ENCODE results near the gene PPP1R14D.
"Not testable (repeated sequence)": the region's sequence is repeated elsewhere in the genome, so short reads cannot be mapped to it uniquely, and the experiment has no call there.

Gene PPP1R14D

GRCh38 chr15:40828447-40829036 is at the start of gene PPP1R14D:
TSS of gene PPP1R14D (minus strand) at chr15:40828708. CDS start at chr15:40828641, 67 bp downstream.
- no peak for DNase-seq (ENCODE audit: low read depth in 2 of 2)

- no peak for DNase-seq (ENCODE audit: low read depth in 2 of 2)
These were observed 49.2 kb upstream of the PPP1R14D start for GRCh38 chr15:40877694-40878093.

DNA sequence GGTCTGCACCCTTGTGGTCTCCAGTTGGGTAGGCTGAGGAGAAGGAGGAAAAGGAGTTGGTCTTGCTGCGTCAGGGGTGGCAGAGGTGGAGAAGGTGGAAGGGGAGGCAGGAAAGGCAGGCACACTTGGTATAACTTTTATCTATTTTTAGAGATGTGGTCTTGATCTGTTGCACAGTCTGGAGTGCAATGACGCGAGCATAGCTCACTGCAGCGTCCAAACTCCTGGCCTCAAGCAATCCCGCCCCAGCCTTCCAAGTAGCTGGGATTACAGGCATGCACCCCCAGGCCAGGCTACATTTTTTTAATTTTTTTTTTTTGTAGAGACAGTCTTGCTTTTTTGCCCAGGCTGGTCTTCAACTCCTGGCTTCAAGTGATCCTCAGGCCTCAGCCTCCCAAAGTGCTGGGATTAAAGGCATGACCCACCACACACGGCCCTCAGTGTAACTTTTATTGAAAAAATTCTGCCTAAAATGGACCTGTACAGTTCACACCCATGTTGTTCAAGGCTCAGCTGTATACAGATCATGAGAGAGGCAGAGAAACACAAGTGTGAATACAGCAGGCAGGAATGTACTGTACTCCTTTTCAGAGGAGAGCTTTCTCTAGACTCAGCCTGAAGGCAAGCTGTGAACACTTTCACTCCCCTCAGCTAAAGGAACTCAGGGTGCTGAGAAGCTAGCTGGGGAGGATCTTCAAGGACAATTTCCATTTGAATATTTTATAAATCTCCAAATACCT is 47.7 kb upstream of the PPP1R14D start:
- DNase-seq (ENCODE audit: low read depth in 2 of 2), result no peak

DNA sequence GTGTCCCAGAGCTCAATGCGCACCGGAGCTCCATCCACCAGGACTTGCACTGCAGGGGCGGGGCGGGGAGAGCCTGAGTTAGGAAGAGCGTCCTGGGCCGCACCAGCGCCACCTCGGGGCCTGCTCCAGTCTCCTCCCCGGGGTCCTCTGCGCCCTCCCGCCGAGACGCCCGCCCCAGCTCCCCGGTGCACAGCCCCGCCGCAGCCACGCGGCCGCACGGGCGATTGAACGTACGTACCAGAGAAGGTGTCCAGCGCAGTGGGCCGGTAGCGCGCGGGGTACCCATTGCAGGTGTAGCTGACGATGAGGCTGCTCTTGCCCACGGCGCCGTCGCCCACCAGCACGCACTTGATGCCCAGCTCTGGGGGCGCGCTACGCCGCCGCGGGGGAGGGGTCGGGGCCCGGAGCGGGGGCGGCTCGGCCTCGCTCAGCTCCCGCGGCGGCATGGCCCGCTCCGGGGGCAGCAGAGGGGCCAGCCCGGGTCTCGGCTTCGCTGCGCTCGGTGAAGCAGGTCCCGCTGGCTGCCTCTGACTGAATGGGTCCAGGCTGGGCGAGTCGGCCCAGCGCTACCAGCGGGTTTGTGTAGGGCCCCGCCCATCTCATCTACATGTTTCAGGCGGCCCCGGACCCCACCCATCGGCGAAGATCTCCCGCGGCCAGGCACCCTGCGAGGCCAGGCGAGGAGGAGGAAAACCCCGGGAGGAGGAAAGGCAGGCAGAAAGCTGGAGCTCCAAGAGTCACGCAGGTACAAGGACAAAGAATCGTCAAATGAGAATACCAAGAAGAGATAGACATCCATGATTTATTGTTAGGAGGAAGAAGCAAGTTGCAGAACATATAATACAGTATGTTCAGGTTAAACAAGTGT is 45.4 kb upstream of the PPP1R14D start, which contains the start of gene RHOV:
RHOV (minus strand) TSS at position 541 of the 868 bp plus-strand sequence; CDS start at position 446, 95 bp downstream.
- peak in 1 of 2 donors; percentile 21 for DNase-seq (ENCODE audit: low read depth in 2 of 2)

DNA sequence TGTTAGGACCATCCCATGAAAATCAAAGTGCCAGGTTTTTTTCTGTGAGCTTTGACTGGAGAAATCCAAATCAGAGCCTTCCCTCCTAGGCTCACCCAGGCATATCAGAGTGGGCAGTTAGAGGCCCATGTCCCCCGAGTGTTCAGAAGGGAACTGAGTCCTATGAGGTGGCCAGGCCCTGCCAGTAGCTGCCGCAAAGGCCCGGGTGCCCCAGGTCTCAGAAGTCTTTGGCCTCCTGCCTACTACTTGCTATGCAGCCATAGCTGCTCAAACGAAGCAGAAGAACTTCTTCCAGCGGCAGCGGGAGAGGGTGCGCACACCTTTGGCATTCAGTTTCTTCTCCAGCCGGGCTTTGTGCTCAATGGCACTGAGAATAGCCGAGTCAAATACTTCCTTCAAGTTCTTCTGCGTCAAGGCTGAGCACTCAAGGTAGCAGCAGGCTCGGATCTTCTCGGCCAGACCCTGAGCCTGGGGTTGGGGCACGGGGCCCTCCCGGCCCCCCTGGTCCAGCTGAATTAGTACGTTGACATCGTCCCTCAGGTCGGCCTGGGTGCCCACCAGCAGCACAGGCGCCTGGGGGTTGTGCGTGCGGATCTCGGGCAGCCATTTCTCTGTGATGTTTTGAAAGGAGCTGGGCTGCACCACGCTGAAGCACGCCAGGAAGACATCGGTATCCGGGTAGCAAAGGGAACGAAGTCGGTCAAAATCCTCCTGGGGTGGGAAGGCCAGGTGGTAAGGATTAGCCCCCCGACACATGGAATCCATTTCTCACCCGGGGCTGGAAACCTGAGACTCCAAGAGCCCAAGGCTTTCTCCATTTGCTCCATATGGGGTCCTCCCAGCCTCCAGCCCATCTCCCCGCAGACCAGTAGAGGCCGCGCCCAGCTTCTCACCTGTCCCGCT is 44.5 kb upstream of the PPP1R14D start:
- DNase-seq (ENCODE audit: low read depth in 2 of 2), result no peak

DNA sequence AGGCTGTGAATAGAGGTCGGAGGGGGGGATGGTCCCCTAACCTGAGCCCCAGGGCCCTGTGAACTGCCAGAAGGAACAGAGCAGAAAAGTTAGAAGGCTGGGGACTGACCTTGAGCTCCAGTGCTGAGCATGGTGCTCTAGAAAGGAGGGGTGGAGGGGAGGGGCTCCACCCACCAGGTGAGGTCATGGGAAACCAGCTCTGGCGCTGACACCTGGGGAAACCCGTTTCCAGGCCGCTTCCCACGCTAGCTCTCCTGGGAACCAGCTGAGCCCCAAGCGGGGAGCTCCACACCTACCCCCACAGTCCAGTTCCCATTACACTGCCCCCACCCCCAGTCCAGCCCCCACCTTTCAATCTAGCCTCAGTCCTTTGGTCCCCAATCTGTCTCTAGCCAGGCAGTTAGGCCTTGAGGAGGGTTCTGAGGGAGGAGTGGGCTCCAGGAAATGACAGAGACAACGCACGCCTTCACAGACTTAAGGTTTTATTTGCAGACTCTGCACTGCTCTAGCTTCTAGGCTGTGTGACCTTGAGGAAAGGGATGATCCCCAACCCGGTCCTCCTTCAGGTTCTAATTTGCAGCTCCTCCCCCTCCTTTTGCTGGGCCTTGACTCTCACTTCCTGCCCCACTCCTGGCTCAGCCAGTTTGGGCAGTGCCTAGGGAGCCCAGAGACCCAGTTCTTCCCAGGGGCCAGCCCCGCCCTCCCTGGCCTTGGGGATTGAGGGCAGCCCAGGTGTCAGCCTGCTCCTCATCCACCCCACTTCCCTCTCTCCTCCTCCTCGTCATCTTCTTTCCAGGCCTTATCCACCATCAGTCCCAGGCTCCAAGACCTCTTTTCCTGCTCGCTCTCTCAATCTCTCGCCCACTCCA is 43.5 kb upstream of the PPP1R14D start:
- DNase-seq (ENCODE audit: low read depth in 2 of 2), result no peak

- no peak for DNase-seq (ENCODE audit: low read depth in 2 of 2)
These were observed 42.2 kb upstream of the PPP1R14D start for GRCh38 chr15:40870716-40871115.

- no peak for DNase-seq (ENCODE audit: low read depth in 2 of 2)
These were observed 41.2 kb upstream of the PPP1R14D start for GRCh38 chr15:40869686-40870085.

GRCh38 chr15:40867199-40867598 is 38.7 kb upstream of the PPP1R14D start:
- DNase-seq (ENCODE audit: low read depth in 2 of 2), result no peak

DNA sequence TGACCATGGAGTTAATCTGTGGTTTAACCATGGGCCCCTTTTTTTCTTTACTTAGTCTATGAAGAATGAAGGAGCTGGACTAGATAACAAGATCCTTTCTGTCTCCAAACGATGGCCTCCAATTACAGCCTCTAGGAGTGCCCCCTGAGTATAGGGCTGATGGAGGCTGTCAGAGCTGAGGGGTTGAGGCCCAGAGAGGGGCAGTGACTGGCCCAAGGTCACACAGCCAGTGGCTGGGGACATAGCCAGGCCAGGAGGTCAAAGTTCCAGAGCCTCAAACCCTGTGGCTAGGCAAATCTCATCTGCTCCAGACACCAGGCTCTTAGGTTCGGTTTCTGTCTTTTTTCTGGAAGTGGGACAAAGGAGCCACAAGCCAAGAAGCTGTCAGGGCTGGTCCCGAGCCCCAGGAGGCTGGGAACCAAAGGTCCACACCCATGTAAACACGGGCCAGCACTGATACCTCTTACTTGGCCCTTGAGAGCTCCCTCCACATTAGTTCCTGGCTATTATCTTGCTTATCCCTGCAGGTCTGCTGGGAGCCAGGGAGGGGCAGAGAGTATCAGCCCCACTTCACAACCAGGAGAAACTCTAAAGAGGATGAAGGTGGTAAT is 35.3 kb upstream of the PPP1R14D start:
- no peak for DNase-seq (ENCODE audit: low read depth in 2 of 2)

DNA sequence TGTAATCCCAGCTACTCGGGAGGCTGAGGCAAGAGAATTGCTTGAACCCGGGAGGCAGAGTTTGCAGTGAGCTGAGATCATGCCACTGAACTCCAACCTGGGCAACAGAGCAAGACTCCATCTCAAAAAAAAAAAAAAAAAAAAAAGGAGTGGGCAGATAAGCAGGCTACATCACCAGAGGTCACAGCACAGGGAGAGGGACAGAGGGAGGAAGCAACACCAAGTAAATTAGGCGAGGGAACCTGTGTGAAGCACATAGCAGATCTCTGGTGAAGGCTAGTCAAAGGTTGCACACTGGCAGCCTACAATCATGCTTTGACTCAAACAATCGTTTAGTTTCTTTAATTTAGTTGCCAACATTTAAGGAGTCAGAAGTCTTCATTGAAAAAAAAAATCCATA is 32.6 kb upstream of the PPP1R14D start:
- DNase-seq (ENCODE audit: low read depth in 2 of 2), result not testable (repeated sequence)

GRCh38 chr15:40859206-40859851 is 30.8 kb upstream of the PPP1R14D start:
- peak; percentile 57 to 72 for DNase-seq (ENCODE audit: low read depth in 2 of 2)

DNA sequence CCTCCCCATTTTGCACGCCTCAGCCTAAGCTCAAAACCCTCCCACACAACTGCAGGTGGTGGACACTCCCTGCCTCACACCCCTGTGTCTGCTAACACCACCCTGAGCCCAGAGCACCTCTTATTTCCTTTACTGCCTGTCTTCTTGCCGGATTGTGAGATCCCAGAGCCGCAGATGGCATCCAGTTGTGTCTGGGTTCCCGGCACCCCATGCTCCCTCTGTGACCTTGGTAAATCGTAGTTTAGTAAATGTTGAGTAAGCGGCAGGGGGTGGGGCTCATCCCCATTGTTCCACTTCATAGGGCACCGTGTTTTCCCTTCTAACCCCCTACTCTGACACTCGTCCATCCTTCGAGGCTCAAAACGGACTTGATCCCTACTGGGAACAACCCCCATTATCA is 30.2 kb upstream of the PPP1R14D start:
- DNase-seq (ENCODE audit: low read depth in 2 of 2), result no peak

DNA sequence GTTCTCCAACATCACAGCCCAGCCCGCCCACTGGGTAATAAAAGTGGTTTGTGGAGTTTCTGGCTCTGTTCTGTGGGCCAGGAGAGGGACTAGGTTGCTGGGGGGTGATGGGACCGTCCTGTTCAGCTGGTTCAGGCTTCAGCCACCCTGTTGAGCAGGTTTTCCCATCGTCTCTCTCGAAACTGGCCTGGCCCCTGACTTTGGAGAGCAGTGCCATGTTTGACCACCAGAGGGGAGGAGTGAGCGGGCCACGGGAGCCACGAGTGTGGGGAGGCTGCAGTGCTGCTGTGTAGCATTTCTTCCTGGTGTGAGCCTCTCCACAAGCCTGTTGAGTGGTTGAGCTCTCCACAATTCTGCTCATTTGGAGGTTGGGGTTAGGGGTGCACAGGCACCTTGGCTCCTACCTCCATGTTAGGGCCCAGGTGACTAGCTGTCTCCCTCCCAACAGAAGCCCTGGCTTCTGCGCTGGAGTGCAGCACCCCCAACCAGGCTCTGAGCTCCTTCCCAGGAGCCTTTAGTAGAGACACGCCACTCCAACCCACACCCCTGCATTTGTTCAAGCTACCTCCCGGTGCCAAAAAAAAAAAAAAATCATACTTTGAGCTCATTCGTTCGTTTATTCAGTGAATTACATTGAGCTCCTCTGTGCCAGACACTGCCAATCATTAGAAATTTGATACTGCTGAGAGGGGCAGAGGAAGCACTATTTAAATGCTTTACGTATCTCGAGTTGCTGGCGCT is 29.3 kb upstream of the PPP1R14D start:
- peak; percentile 67 to 72 for DNase-seq (ENCODE audit: low read depth in 2 of 2)

DNA sequence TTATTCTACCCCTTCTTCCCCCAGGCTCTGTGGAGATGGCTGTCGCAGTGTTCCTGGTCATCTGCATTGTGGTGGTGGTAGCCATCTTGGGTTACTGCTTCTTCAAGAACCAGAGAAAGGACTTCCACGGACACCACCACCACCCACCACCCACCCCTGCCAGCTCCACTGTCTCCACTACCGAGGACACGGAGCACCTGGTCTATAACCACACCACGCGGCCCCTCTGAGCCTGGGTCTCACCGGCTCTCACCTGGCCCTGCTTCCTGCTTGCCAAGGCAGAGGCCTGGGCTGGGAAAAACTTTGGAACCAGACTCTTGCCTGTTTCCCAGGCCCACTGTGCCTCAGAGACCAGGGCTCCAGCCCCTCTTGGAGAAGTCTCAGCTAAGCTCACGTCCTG is 28.2 kb upstream of the PPP1R14D start:
- no peak for DNase-seq (ENCODE audit: low read depth in 2 of 2)

DNA sequence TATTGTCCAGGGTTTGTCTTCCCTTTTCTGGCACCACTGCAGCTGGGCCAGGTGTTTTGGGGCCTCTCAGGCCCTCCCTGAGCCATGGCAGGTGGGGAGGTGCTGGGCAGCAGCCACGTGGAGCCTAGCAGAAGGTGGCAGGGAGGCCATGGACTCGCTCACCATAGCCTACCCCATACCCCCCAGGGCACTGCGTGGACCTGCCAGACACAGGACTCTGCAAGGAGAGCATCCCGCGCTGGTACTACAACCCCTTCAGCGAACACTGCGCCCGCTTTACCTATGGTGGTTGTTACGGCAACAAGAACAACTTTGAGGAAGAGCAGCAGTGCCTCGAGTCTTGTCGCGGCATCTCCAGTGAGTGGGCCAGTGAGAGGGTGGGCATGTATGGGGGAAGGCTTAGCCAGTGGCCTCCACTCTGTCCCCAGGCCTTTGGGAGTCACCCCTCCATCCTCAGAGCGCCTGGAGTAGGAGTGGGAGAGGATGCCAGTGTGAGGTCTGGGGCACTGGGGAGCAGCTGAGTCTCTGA is 27.3 kb upstream of the PPP1R14D start:
- DNase-seq (ENCODE audit: low read depth in 2 of 2), result no peak

GRCh38 chr15:40854161-40854560 is 25.7 kb upstream of the PPP1R14D start:
- DNase-seq (ENCODE audit: low read depth in 2 of 2), result no peak

DNA sequence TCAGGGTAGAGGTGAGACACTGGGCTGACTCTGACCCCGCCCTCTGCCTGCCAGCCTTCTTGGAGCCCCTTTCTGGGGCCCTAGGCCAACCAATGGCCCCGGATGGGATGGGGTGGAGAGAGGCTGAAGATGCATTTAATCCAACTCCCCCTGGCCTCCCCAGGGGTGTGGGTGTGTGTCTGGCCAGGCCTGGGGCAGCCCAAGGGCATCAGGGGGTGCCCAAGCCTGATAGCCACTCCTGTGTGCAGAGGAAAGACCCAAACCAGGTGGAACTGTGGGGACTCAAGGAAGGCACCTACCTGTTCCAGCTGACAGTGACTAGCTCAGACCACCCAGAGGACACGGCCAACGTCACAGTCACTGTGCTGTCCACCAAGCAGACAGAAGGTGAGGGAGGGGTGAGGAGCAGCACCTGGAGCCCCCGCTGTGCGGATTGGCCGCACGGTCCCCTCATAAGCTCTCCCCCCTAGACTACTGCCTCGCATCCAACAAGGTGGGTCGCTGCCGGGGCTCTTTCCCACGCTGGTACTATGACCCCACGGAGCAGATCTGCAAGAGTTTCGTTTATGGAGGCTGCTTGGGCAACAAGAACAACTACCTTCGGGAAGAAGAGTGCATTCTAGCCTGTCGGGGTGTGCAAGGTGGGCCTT is 24.9 kb upstream of the PPP1R14D start:
- DNase-seq (ENCODE audit: low read depth in 2 of 2), result no peak
